Renal cortex interstitium (tissue), 15 donors: ENCODE data around the gene APBB2. TPM values are rescaled to one million over a fixed set of nuclear protein-coding genes. Genes with fewer than 3 reads are reported as not detected.

Source experiments
- DNase-seq, 11 donors: peaks; one replicate each; pipeline ENCODE4 v3.0.0-alpha.2; 2013; ENCODE audit warnings: low read depth in 9 of 11, low spot score in 4 of 11; ENCODE audit errors: extremely low read depth in 1 of 11
- long read RNA-seq, 16 experiments: transcript quantifications; one replicate each; lab custom pipeline, GENCODE V29; 2026
- polyA plus RNA-seq, 3 donors: library from polyadenylated mRNA; unstranded; fragments of 120-200 nt; gene quantifications; one replicate each; pipeline ENCODE4 v1.2.1, GENCODE V29; 2013; ENCODE audit not compliant: insufficient read length in 3 of 3

APBB2 gene
- 10 to 100 TPM; 53.1 to 59.3 (median 55.8) TPM for polyA plus RNA-seq
- long read RNA-seq, donor 1, partial matches to known transcripts, result 0 of 2 reads
- long read RNA-seq, donor 1, other reads (novel, unspliced or antisense), result 0 of 2 reads
- long read RNA-seq, donor 2, partial matches to known transcripts, result 0 of 4 reads
- long read RNA-seq, donor 2, other reads (novel, unspliced or antisense), result 0 of 4 reads
- long read RNA-seq, donor 3, full-length matches to known transcripts, result 6 of 6 reads
- long read RNA-seq, donor 3, partial matches to known transcripts, result 0 of 6 reads
- long read RNA-seq, donor 3, other reads (novel, unspliced or antisense), result 0 of 6 reads
- long read RNA-seq, donor 4, partial matches to known transcripts, result 5 of 9 reads
- long read RNA-seq, donor 4, other reads (novel, unspliced or antisense), result 0 of 9 reads
- long read RNA-seq, donor 5, result 0 reads
- long read RNA-seq, donor 6, partial matches to known transcripts, result 0 of 2 reads
- long read RNA-seq, donor 6, other reads (novel, unspliced or antisense), result 0 of 2 reads
- long read RNA-seq, donor 7, full-length matches to known transcripts, result 5 of 5 reads
- long read RNA-seq, donor 7, partial matches to known transcripts, result 0 of 5 reads
- long read RNA-seq, donor 7, other reads (novel, unspliced or antisense), result 0 of 5 reads
- long read RNA-seq, donor 8, result 0 reads
- long read RNA-seq, donor 9, partial matches to known transcripts, result 0 of 4 reads
- long read RNA-seq, donor 9, other reads (novel, unspliced or antisense), result 0 of 4 reads
- long read RNA-seq, donor 10, partial matches to known transcripts, result 7 of 11 reads
- long read RNA-seq, donor 10, other reads (novel, unspliced or antisense), result 0 of 11 reads
- long read RNA-seq, donor 11, partial matches to known transcripts, result 5 of 11 reads
- long read RNA-seq, donor 11, other reads (novel, unspliced or antisense), result 0 of 11 reads
- long read RNA-seq, donor 12, partial matches to known transcripts, result 0 of 1 reads
- long read RNA-seq, donor 12, other reads (novel, unspliced or antisense), result 0 of 1 reads
- long read RNA-seq, donor 13, result 0 reads
- long read RNA-seq, donor 14, partial matches to known transcripts, result 0 of 1 reads
- long read RNA-seq, donor 14, other reads (novel, unspliced or antisense), result 0 of 1 reads
- long read RNA-seq, donor 15, partial matches to known transcripts, result 0 of 3 reads
- long read RNA-seq, donor 15, other reads (novel, unspliced or antisense), result 0 of 3 reads
- long read RNA-seq, donor 16, partial matches to known transcripts, result 20 of 26 reads
- long read RNA-seq, donor 16, other reads (novel, unspliced or antisense), result 0 of 26 reads

DNA sequence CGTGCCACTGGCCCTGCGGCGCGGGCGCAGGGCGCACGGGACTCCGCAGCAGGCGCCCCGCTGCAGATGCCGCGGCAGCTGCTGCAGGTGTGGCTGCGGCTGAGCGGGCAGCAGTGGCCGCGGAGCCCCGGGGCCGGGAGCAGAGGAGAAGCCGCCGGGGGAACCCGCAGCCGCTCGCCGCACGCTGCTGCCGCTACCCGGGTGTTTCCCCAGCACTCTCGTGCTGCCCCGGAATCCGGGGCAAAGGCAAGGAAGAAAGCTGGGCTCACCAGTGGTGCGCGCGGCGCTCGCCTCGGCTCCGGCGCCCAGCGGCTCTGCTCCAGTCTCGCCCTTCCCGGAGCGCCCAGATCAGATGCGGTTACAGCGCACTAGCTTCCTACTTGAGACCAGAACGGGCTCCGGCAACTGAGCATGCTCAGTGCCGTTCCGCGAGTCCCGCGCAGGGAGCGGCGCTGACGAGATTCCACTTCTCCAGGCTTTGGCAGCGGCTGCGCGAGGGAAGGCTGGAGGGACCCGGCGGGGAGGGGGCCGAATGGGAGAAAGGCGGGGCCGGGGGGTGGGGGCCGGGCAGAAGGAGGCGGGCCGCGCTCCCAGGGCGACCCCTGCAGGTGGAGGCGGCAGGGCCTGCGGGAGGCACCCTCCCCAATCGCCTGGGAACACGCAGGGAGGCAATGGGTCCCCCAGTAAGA lies at the start of gene APBB2:
APBB2 (minus strand) TSS at position 407 of the 689 bp plus-strand sequence. CDS start 181,288 bp downstream, outside the sequence.
- DNase-seq, result peak; percentile 86 to 98 (median 95)

DNA sequence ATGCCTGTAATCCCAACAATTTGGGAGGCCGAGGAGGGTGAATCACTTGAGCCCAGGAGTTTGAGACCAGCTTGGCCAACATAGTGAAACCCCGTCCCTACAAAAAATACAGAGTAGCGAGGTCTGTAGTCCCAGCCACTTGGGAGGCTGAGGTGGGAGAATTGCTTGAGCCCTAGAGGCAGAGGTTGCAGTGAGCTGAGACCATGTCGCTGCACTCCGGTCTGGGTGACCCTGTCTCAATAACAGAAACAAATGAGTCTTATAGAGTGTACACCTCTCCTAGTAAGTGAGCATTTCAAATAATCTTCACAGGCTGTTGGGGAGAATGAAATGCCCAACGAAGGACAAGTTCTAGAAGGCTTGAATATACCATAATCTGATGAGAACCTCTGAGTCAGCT lies 47.9 kb upstream of the APBB2 start:
- DNase-seq, result no peak

DNA sequence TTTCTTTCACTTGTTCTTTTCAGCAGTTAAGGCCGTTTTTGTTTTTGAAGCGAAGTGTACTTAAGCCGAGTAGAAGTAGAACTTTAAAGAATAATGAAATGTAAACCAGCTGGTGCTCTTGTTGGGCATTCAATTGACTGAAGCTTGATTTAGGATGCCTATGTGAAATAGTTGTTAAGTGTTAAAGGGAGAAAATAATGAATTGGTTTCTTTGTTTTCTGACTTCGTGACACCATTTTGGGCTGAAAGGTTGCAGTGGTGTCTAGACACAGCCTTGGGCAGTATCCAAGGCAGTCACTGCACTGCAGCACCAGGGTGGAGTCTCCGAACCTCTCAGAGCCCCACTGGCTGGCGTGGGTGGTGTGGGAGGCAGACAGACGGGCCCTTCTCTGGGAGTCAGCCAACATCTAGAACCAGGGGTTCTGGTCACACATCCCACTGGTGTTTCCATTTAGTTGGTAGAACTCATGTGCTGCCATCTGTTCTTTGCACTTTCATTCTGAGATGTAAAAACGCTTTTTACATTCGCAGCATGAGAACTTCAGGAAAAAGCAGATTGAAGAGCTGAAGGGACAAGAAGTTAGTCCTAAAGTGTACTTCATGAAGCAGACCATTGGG lies 45.9 kb upstream of the APBB2 start:
- DNase-seq, result no peak

DNA sequence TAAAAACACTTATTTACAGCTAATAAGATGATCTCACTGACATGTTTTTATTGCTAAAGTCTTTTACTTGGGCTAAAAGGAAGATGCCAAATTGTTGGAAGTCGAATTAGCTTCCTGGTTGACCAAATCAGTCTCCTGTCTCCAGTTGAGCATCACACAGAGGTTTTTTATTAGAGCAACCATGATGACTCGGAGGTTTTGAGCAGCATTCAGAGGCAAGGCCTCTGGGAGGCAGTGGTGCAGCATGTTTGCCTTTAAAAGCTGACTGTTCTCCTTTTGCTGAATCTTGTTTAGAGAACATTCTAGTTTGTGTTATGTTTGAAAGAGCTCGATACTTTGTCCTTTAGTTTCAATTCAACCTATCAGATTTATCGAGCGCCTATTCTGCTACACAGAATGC lies 44.4 kb upstream of the APBB2 start:
- DNase-seq, result peak in 3 of 11 donors; percentile 12 to 39 (median 22)

DNA sequence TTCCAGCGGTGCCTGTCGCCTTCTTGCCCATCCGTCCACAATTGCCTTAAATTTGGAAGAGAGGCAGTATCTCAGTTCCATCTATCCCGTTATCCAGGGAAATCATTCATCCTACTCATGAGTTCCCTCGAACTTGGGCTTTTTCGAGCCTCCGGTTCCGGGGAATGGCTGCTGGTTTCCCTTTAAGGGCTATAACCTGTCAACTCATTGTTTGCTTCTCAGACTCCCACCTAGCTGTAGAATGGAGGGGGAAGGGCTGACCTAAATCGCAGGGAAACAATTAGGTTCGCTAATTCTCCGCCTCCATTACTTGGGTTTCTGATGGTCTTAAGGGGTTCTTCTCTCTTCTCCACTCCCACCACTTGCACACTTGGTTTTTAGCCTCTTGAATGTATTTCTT lies 43.6 kb upstream of the APBB2 start:
- DNase-seq, result no peak

DNA sequence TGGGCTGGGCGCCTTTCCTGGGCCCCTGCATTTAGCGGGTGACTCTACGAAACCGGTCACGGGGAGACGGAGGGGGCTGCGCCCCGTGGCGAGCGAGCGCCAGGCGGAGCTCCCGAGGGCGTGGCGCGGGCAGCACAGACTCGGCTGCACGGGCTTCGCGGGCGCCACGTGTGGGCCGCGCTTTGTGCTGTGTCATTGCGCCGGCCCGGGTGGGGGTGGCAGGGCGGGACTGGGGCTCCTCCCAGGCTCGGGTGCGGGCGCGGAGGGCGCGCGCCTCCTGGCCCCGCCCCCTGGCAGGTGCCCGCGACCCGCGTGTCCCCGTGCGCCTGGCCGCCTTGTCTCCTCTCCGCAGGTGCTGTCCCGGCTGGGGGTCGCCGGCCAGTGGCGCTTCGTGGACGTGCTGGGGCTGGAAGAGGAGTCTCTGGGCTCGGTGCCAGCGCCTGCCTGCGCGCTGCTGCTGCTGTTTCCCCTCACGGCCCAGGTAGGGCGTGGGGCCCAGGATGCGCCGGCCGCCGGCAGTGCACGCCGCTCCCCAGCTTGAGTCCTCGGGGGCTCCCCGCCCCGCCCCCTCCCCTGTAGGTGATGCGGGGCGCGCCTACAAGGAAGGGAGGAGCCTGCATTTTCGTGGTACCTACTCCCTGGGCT lies 43.0 kb upstream of the APBB2 start:
- peak in 3 of 11 donors; percentile 12 to 34 (median 33) for DNase-seq

DNA sequence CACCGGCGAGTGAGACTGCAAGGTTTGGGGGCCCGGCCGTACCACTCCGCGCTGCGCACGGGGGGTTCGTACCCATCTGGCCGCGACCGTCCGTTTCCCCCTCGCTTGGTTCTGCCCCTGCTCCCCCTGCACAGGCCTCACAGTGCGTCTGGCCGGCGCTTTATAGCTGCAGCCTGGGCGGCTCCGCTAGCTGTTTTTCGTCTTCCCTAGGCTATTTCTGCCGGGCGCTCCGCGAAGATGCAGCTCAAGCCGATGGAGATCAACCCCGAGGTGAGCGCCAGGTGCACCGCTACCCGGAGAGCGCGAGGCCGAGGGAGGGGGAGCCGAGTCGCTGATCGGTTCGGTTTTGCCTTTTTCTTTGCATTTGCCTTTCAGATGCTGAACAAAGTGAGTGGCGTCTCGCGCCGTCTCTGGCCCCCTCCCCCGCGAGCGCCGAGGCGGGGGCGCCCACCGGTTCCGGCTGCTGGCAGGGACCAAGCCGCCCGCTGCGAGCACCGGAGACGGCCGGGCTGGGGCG lies 42.5 kb upstream of the APBB2 start, which contains the start of gene UCHL1:
UCHL1 (plus strand) TSS at position 189 of the 517 bp plus-strand sequence; CDS start at position 238, 49 bp downstream.
- DNase-seq, result peak in 8 of 11 donors; percentile 42 to 75 (median 69)

DNA sequence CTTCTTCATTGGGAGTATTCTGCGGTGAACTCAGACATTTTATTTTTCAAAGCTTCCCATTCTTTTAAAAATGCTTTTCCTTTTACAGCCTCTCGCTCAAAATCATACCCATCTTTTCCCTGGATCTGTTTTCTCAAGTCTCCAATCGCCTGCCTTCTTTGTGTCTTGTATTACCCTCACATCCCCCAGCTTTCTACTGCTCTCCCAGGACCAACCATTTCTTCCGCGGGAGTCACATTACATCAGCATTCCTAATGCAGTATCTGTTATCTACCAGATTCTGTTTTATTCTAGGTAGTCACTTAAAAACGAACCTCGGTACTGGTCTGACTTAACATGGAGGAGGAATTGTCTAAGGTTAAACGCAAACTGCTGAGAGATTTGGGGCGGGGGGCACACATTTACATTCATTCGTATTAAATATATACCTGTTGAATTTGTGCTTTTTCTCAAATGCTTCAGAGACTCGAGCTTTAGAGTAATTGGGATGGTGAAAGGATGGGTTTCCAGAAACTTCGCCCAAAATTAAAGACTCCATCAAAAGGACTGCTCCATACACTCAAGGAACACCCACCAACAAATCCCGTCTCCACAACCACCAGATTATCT lies 41.9 kb upstream of the APBB2 start:
- DNase-seq, result peak in 3 of 11 donors; percentile 15 to 35 (median 26)

DNA sequence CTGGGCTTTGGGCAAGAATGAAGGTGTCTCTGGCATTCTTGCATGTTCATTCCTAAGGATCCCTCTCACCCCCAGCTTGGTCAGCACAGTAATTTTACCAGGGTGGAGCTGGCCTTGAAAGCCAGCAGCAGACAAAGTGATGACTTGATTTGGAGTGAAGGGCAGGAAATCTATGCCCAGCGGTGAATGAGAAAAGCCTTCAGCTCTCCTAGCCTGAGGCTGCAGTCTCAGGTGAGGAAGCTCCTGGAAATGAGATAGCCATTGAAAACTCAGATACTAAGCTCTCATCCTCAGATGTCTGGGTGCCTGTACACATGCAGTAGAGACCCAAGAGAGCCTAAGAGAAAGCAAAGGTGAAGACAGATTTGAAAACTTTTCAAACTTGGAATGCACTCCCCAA lies 31.6 kb upstream of the APBB2 start:
- no peak for DNase-seq

DNA sequence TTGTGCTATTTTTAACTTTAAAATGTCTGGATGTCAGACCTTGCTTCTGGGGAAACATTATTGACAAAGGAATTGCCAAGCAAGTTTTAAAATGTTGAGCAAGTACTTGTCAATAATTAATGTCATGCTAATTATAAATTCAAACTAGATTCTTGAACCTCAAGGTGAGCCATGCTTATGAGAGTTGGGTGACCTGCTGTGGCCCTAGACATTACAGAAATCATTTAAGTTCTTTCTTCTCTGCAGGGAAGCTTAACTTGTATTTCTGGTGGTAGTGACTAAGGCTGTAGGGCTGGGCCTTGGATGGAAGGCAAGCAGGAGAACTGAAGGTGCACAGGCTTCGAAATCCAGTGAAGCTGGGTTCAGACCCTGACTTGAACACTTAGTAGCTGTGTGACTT lies 27.6 kb upstream of the APBB2 start:
- no peak for DNase-seq

DNA sequence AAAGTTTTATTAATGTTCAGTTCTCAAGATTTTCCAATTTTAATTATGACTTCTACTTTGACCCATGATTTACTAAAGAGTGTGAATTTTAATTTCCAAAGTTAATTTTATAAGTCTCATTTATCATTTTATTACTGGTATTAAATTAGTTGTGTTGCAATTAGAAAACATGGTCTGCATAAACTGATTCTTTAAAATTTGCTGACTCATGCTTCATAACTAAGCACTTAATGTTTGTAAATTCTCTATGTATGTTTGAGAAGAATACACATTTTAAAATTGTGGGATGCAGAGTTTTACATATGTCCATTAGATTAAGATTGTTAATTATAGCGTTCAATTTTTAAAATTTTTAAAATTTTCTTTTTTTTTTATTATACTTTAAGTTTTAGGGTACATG lies 22.2 kb upstream of the APBB2 start:
- no peak for DNase-seq

DNA sequence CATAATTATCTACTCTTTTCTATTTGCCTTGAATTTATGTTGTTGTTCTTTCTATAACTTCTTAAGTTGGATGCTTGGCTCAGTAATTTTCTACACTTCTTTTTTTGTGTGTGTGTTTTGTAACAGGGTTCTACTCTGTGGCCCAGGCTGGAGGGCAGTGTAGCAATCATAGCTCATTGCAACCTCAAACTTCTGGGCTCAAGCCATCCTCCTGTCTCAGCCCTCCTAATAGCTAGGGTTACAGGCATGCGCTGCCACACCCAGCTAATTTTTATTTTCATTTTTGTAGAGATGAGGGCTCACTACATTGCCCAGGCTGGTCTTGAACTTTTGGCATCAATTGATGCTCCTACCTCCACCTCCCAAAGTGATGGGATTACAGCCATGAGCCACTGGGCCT lies 21.7 kb upstream of the APBB2 start:
- DNase-seq, result no peak

DNA sequence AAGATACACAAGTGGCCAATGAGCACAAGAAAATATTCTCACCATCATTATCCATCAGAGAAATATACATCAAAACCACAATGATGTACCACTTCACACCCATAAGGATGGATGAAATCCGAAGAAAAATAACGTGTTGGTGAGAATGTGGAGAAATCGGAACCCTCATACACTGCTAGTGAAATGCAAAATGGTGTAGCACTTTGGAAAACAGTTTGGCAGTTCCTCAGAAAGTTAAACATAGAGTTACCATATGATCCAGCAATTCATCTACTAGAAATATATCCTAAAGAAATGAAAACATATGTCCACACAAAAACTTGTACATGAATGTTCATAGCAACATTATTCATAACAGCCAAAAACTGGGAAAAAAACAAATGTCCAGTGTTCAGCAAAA lies 18.5 kb upstream of the APBB2 start:
- DNase-seq, result no peak

DNA sequence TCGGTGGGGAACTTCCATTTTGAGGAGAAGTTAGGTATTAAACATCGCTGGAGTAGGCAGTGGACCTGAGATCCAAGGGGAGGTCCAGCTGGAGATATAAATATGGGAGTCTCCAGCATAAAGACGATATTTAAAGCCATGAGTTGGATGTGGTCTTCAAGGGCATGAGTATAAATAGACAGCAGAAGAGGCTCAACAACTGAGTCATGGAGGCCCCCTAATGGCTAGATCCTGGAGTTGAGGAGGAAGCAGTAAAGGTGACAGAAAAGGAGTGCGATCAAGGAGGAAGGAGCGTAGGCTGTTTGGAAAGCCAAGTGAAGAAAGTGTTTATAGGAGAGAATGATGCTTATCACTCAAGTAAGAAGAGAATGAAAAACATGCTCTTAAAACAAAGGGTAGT lies 18.1 kb upstream of the APBB2 start:
- DNase-seq, result no peak

DNA sequence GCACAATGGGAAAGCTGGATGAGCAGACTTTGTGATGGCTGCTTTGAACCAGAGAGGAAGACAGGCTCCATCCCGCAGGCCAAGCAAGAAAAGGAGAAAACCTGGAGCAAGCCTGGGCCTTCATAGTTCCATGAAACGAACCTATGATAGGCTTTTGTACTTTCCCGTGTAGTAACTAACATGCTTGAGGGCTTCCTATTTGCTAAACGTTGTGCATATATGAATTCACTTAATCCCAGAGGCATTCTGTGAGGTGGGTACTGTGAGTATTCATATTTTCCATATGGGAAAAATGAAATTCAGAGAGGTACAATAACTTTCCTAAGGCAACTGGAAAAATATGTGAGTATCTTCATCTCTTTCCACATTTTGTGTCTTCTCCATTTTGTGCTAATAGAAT lies 13.6 kb upstream of the APBB2 start:
- no peak for DNase-seq

DNA sequence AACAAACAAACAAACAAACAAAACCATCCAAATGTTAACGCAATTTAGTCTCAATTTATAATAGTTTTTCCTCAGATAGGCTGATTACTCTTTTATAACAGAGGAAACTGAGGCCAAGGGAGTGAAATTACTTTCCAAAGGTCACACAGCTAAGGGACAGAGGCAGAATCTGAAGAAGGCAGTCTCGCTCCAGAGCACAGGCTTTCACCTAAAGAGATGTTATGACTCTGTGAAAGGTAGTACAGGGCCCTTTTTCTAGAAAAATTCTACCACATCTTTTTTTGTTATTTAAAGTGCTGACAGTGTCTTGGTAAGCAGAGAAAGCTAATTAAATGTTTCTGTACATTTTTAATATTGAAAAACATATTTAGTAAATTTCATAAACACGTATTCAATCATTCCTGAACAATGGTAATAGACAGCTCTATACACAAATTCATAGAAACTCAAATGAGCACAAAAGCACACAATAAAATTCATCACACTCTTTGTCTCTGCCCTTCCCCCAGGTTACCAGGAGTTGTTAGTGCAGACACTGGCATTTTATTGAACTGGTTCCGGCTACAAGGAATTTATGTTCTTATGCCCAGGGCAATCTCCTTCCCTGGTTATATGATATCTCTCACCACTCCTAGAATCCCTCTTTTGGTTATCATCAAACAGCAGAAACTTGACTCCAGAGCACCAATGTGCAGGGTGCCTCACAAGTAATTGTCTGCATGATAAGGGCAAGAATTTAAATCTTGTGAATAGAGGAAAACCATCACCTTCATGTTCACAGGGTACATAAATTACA lies 7.7 kb upstream of the APBB2 start:
- DNase-seq, result no peak
